Vagina (tissue), 2 donors: ENCODE measurements around the gene PTPRN2.

Experiments
- CTCF ChIP-seq, 3 experiments: fragments of 450-650 bp in 2 of 3; fragments of 200-600 bp in 1 of 3; sonication (generic) in 1 of 3; IDR thresholded peaks; one replicate each; pipeline ENCODE4 v1.5.1; 2017 to 2019; ENCODE audit warnings: antibody characterized with exemption in 3 of 3, mild to moderate bottlenecking in 2 of 3, moderate library complexity in 2 of 3
- POLR2A ChIP-seq, 2 donors: fragments of 450-650 bp; IDR thresholded peaks; one replicate each; pipeline ENCODE4 v1.6.1; 2017; ENCODE audit warnings: antibody characterized with exemption in 2 of 2, mild to moderate bottlenecking in 2 of 2, moderate library complexity in 2 of 2
- POLR2AphosphoS5 ChIP-seq, 2 donors: sonication (generic); formaldehyde crosslinking; IDR thresholded peaks; one replicate each; pipeline ENCODE4 v1.9.0; 2017; ENCODE audit warnings: antibody characterized with exemption in 2 of 2, mild to moderate bottlenecking in 2 of 2, low read depth in 1 of 2; ENCODE audit not compliant: insufficient read depth in 1 of 2

GRCh38 chr7:157796846-157797245 lies 790.8 kb downstream of the PTPRN2 start:
- TF ChIP-seq CTCF (IDR thresholded peaks at IDR 0.05) (no peak), POLR2AphosphoS5 (IDR thresholded peaks at IDR 0.05; ENCODE audit: insufficient read depth in 1 of 2, low read depth in 1 of 2) (no peak), POLR2A (IDR thresholded peaks at IDR 0.05) (no peak)
